Endodermal cell (in vitro differentiated cells): ENCODE data around the gene KIAA1755. TPM values are rescaled to one million over a fixed set of nuclear protein-coding genes. Genes with fewer than 3 reads are reported as not detected.

Experiments used
- DNase-seq: peaks from one replicate; pipeline ENCODE4 v3.0.0-alpha.2; 2017
- H3K27ac ChIP-seq: 2 replicates; pipeline ENCODE4 v1.5.1; 2013; ENCODE audit warnings: mild to moderate bottlenecking, low read depth, low read length, moderate library complexity
- H3K27me3 ChIP-seq: 2 replicates; pipeline ENCODE4 v1.6.1; 2013; ENCODE audit warnings: mild to moderate bottlenecking, low read length, moderate library complexity; ENCODE audit not compliant: insufficient read depth, control insufficient read depth, poor library complexity, severe bottlenecking
- H3K36me3 ChIP-seq: 2 replicates; pipeline ENCODE4 v1.7.0; 2013; ENCODE audit warnings: mild to moderate bottlenecking, low read length, moderate library complexity; ENCODE audit not compliant: control insufficient read depth, insufficient read depth
- H3K4me1 ChIP-seq: one replicate; pipeline ENCODE4 v1.7.0; 2013; ENCODE audit warnings: low read length; ENCODE audit not compliant: control insufficient read depth, insufficient read depth
- H3K4me3 ChIP-seq: 2 replicates; pipeline ENCODE4 v1.5.1; 2013; ENCODE audit warnings: mild to moderate bottlenecking, low read length, moderate library complexity
- H3K9ac ChIP-seq: 2 replicates; pipeline ENCODE4 v1.6.1; 2013; ENCODE audit warnings: mild to moderate bottlenecking, low read length, moderate library complexity; ENCODE audit not compliant: poor library complexity, severe bottlenecking; ENCODE audit errors: extremely low read depth
- H3K9me3 ChIP-seq: 2 replicates; pipeline ENCODE4 v1.6.1; 2013; ENCODE audit warnings: mild to moderate bottlenecking, low read length, moderate library complexity; ENCODE audit not compliant: control insufficient read depth
- H3K27ac Mint-ChIP-seq: 2 replicates; pipeline ENCODE4 v1.8.0; 2020; ENCODE audit warnings: mixed read lengths
- H3K27me3 Mint-ChIP-seq: 2 replicates; pipeline ENCODE4 v1.8.0; 2021; ENCODE audit warnings: mild to moderate bottlenecking, mixed read lengths; ENCODE audit not compliant: insufficient read depth
- H3K36me3 Mint-ChIP-seq: 2 replicates; pipeline ENCODE4 v1.8.0; 2020; ENCODE audit warnings: low read depth, mixed read lengths
- H3K4me1 Mint-ChIP-seq: 2 replicates; pipeline ENCODE4 v1.8.0; 2020; ENCODE audit warnings: mixed read lengths
- H3K4me3 Mint-ChIP-seq: 2 replicates; pipeline ENCODE4 v1.8.0; 2020; ENCODE audit warnings: mild to moderate bottlenecking, moderate library complexity, mixed read lengths
- H3K9me3 Mint-ChIP-seq: 2 replicates; pipeline ENCODE4 v1.8.0; 2020; ENCODE audit warnings: mild to moderate bottlenecking, mixed read lengths
- CTCF ChIP-seq: fragments of 200-600 bp; sonication (generic); conservative IDR thresholded peaks from 2 replicates; pipeline ENCODE4 v1.5.0; 2021; ENCODE audit warnings: antibody characterized with exemption, mild to moderate bottlenecking
- WGBS, 2 experiments: methylation state at CpG; one replicate each; pipeline versions ENCODE4 v1.1.5 to v1.1.7; 2013; ENCODE audit warnings: missing lambda C conversion rate in 2 of 2, mixed read lengths in 1 of 2; ENCODE audit not compliant: insufficient coverage in 1 of 2, insufficient read length in 1 of 2; 5-methylcytosine and 5-hydroxymethylcytosine counted together
- total RNA-seq, 2 donors: library from RNA; stranded (reverse); fragmentation: NEBNext Ultra II Directional in 1 of 2; extraction: Animal tissue kit (Norgen Biotek cat#: 25700) in 1 of 2; gene quantifications; 2 replicates in 1 of 2; 3 replicates in 1 of 2; pipeline ENCODE4 v1.2.1, GENCODE V29; 2021

KIAA1755 gene
- total RNA-seq, 2 donors from 2014 or later, result not detected

GRCh38 chr20:38275815-38276550 lies 15.4 kb upstream of the KIAA1755 start:
- H3K27me3 Mint-ChIP-seq, result no peaks in the 10 kb centered on the region

GRCh38 chr20:38272961-38273360 lies 12.4 kb upstream of the KIAA1755 start:
- DNase-seq, result no peak
- Mint-ChIP-seq H3K9me3 (peaks cover 2% of the 10 kb centered on the region), H3K4me1 (no peaks in the 10 kb centered on the region), H3K27ac (no peak overlapping the region), H3K27me3 (peaks cover 11% of the 10 kb centered on the region), H3K4me3 (no peak overlapping the region), H3K36me3 (no peaks in the 10 kb centered on the region)
- H3K27ac ChIP-seq, result no peak overlapping the region
- WGBS, 2 experiments, result 95% methylated on average over 2 of the region's 2 CpGs; no CpG with 5 or more reads in 1 of the 2 experiments
- no peaks in the 10 kb centered on the region for H3K36me3 ChIP-seq
- no peaks in the 10 kb centered on the region for H3K9me3 ChIP-seq
- H3K9ac ChIP-seq, result no peak overlapping the region
- no peaks in the 10 kb centered on the region for H3K4me1 ChIP-seq
- no peak overlapping the region for H3K4me3 ChIP-seq
- no peaks in the 10 kb centered on the region for H3K27me3 ChIP-seq
- TF ChIP-seq CTCF, result no peak

More at GRCh38 chr20:38275815-38276550, 15.4 kb upstream of the KIAA1755 start:
- Histone ChIP-seq H3K27ac (no peak overlapping the region), H3K9ac (no peak overlapping the region), H3K4me3 (no peak overlapping the region), H3K9me3 (no peaks in the 10 kb centered on the region), H3K4me1 (no peaks in the 10 kb centered on the region), H3K27me3 (no peaks in the 10 kb centered on the region), H3K36me3 (no peaks in the 10 kb centered on the region)
- peaks cover 3% of the 10 kb centered on the region for H3K9me3 Mint-ChIP-seq
- no peak overlapping the region for H3K4me3 Mint-ChIP-seq
- DNase-seq, result no peak
- H3K27ac Mint-ChIP-seq, result no peak overlapping the region
- 91 to 97% methylated on average over 8 to 12 of the region's 12 CpGs for WGBS, 2 experiments
- TF ChIP-seq CTCF, result no peak
- H3K36me3 Mint-ChIP-seq, result no peaks in the 10 kb centered on the region
- peaks cover 2% of the 10 kb centered on the region for H3K4me1 Mint-ChIP-seq

DNA sequence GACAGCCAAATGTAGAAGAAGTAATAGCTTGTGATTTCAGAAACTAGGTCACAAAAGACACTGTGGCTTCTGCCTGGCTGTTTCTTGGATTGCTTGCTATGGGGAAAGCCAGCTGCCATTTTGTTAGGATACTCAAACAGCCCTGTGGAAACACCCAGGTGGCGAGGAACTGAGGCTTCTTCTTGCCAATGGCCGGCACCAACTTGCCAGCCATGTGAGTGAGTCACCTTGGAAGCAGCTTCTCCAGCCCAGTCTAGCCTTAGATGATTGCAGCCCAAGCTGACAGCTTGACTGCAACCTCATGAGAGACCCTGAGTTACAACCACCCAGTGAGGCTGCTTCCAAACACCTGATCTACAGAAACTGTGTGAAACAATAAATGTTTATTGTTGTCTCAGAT lies 11.9 kb upstream of the KIAA1755 start:
- H3K9ac ChIP-seq, result no peak overlapping the region
- H3K9me3 Mint-ChIP-seq, result peaks cover 2% of the 10 kb centered on the region

More for the DNA sequence above, 11.9 kb upstream of the KIAA1755 start:
- no peak for DNase-seq
- no peak overlapping the region for H3K27ac Mint-ChIP-seq
- H3K27me3 Mint-ChIP-seq, result peaks cover 11% of the 10 kb centered on the region
- Histone ChIP-seq H3K4me3 (no peak overlapping the region), H3K4me1 (no peaks in the 10 kb centered on the region), H3K27ac (no peak overlapping the region), H3K27me3 (no peaks in the 10 kb centered on the region), H3K9me3 (no peaks in the 10 kb centered on the region), H3K36me3 (no peaks in the 10 kb centered on the region)
- TF ChIP-seq CTCF, result no peak
- no peaks in the 10 kb centered on the region for H3K36me3 Mint-ChIP-seq
- 82 to 88% methylated on average over 2 of the region's 2 CpGs for WGBS, 2 experiments
- no peaks in the 10 kb centered on the region for H3K4me1 Mint-ChIP-seq
- no peak overlapping the region for H3K4me3 Mint-ChIP-seq
